Heart left ventricle (tissue), 16 donors: ENCODE results near the gene ALPG. TPM values are rescaled to one million over a fixed set of nuclear protein-coding genes. Genes with fewer than 3 reads are reported as not detected.
"Not testable (repeated sequence)": the region's sequence is repeated elsewhere in the genome, so short reads cannot be mapped to it uniquely, and the experiment has no call there.

ENCODE experiments used
- ATAC-seq, 4 donors: fragments of 200-7000 bp; cut with Tn5 transposase; one replicate each; pipeline ENCODE4 v1.9.1; 2020 to 2022; ENCODE audit warnings: moderate library complexity in 4 of 4, mild to moderate bottlenecking in 3 of 4, moderate number of reproducible peaks in 1 of 4
- DNase-seq, 5 donors: peaks; one replicate each; pipeline ENCODE4 v3.0.0-alpha.2; 2020
- H3K27ac ChIP-seq, 12 donors: fragments of 200-600 bp; sonication (generic) in 4 of 12; one replicate each; pipeline versions ENCODE4 v1.5.0 to v1.8.0; 2016 to 2022; ENCODE audit warnings: mild to moderate bottlenecking in 2 of 12
- H3K27me3 ChIP-seq, 9 donors: fragments of 200-600 bp; sonication (generic) in 2 of 9; one replicate each; pipeline versions ENCODE4 v1.5.1 to v1.8.0; 2016 to 2022; ENCODE audit warnings: mild to moderate bottlenecking in 3 of 9
- H3K36me3 ChIP-seq, 9 donors: fragments of 200-600 bp; sonication (generic) in 2 of 9; one replicate each; pipeline versions ENCODE4 v1.5.0 to v1.8.0; 2018 to 2022; ENCODE audit warnings: mild to moderate bottlenecking in 2 of 9
- H3K4me1 ChIP-seq, 12 donors: fragments of 200-600 bp; sonication (generic) in 4 of 12; one replicate each; pipeline versions ENCODE4 v1.5.0 to v1.8.0; 2016 to 2022; ENCODE audit warnings: mild to moderate bottlenecking in 3 of 12
- H3K4me3 ChIP-seq, 12 donors: fragments of 200-600 bp; sonication (generic) in 4 of 12; one replicate each; pipeline versions ENCODE4 v1.5.0 to v1.8.0; 2017 to 2022; ENCODE audit warnings: mild to moderate bottlenecking in 9 of 12, moderate library complexity in 4 of 12
- H3K9me3 ChIP-seq, 12 donors: fragments of 200-600 bp; sonication (generic) in 4 of 12; one replicate each; pipeline versions ENCODE4 v1.5.0 to v1.8.0; 2016 to 2022; ENCODE audit warnings: mild to moderate bottlenecking in 1 of 12
- POLR2A ChIP-seq, 2 donors: fragments of 450-650 bp; IDR thresholded peaks; one replicate each; pipeline ENCODE4 v1.6.1; 2017; ENCODE audit warnings: antibody characterized with exemption in 2 of 2, mild to moderate bottlenecking in 2 of 2, moderate library complexity in 2 of 2
- WGBS, 4 donors: extraction: QIAGEN DNeasy Blood & Tissue Kit in 2 of 4; methylation state at CpG; one replicate each; pipeline versions ENCODE4 v1.1.5 to v1.1.7; 2013 to 2018; 5-methylcytosine and 5-hydroxymethylcytosine counted together
- intact Hi-C, 10 donors: fragments of 100-400 bp; cut with DNase I; formaldehyde crosslinking; loops; one replicate each; pipeline versions ENCODE4 v1.11.1 to v1.14.2; 2022
- polyA plus RNA-seq, 2 donors: library from polyadenylated mRNA; stranded (reverse); fragments of 200-250 nt; gene quantifications; one replicate each; pipeline ENCODE4 v1.2.3, GENCODE V29; 2013
- total RNA-seq, 9 donors: library from RNA; depleted of rRNA in 2 of 9; stranded (reverse); fragments of >200 nt in 2 of 9; fragmentation: NEBNext Ultra II Directional in 3 of 9; extraction: Animal tissue kit (Norgen Biotek cat#: 25700) in 3 of 9; gene quantifications; one replicate each; pipeline versions ENCODE4 v1.1.0 to v1.2.4, GENCODE V29; 2016 to 2023
- TF ChIP-seq, protein P1 (sequence below), 12 donors: fragments of 200-600 bp; sonication (generic) in 4 of 12; IDR thresholded peaks; one replicate each; pipeline versions ENCODE4 v1.5.0 to v1.8.0; 2018 to 2022; ENCODE audit warnings: antibody characterized with exemption in 12 of 12, mild to moderate bottlenecking in 5 of 12
- donor health status: ischemic (EF 13 %, LVEDD 7.1; RV severe dilation, severe dysfunction).
- donor health status: healthy with polysubstance abuse.
- donor health status: DM: no; HTN: yes; CAD: no.
- donor health status: DM: no; HTN: no; CAD: no.
- donor health status: ischemic (EF 25% LVEDD 6.9; RV normal size, moderate dysfunction).
- donor health status: ischemic (EF 25% LVEDD 5.7; RV mildly dilated, moderate dysfunction).
- donor health status: healthy.
- donor health status: DM: yes; HTN: yes; CAD: no.
- donor health status: ischemic (EF 35%, LVEDD 5.7; RV mildly dilated, moderate dysfunction).
- donor health status: nonischemic (EF 11% LVEDD 7.7; RV severe dilation, severe dysfunction).
- donor health status: DM: yes; HTN: yes; CAD: no.
- donor health status: PGD.
- donor health status: ischemic (EF 29% LVEDD 5.4; RV normal size, mild dysfunction).
- donor health status: nonischemic (EF 23%, LVEDD 6.1; RV moderate dilation, normal function).

ALPG gene
- total and polyA plus RNA-seq, 11 donors: not detected

DNA sequence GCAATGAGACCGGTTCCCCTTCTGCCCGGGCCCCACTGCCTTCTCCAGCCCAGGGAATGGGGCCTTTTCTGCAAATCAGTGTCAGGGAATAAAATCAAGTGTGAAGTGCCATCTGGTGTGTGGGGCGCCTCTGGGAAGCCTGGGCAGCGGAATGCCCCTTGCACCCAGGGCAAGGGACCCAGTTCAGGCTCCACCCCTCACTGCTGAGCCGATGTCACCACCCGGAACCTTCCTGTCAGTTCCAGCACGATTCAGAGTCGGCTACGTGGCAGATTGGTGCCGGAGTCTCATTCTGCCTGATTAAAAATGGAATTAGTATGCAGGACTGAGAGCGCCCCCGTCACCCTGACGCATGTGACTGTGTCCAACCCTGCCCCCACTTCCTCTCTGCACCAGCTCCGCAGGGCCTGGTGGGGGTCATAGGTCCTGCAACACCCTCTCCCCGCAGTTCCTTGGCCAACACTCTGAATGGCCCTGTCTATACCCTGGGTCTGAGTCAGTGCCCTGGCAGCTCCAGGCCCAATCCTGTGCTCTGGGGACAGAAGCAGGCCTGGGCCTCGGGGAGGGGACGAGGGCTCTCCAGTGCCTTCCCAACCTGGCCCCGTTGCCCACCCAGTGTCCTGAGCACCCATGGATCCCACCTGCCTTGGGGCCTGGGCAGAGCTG lies 41.1 kb downstream of the ALPG start:
- H3K9me3 ChIP-seq: no peaks in the 10 kb centered on the region
- TF ChIP-seq, protein P1, sequence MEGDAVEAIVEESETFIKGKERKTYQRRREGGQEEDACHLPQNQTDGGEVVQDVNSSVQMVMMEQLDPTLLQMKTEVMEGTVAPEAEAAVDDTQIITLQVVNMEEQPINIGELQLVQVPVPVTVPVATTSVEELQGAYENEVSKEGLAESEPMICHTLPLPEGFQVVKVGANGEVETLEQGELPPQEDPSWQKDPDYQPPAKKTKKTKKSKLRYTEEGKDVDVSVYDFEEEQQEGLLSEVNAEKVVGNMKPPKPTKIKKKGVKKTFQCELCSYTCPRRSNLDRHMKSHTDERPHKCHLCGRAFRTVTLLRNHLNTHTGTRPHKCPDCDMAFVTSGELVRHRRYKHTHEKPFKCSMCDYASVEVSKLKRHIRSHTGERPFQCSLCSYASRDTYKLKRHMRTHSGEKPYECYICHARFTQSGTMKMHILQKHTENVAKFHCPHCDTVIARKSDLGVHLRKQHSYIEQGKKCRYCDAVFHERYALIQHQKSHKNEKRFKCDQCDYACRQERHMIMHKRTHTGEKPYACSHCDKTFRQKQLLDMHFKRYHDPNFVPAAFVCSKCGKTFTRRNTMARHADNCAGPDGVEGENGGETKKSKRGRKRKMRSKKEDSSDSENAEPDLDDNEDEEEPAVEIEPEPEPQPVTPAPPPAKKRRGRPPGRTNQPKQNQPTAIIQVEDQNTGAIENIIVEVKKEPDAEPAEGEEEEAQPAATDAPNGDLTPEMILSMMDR (IDR thresholded peaks at IDR 0.05): no peak
- TF ChIP-seq POLR2A (IDR thresholded peaks at IDR 0.05): no peak
- ATAC-seq (no peak), DNase-seq (no peak)
- intact Hi-C loops: loop anchor here in 6 of 10 donors (2.0 to 10.0 kb wide), 4 partner anchors 70 to 113 kb away; partner anchors contain the start of gene PRSS56 (in 2 of the 6)
- no peaks in the 10 kb centered on the region for H3K27me3 ChIP-seq
- WGBS, 4 donors: 81 to 87% (median 81%) methylated on average over 15 to 18 of the region's 18 CpGs
- no peaks in the 10 kb centered on the region for H3K36me3 ChIP-seq
- no peak overlapping the region for H3K27ac ChIP-seq
- no peak overlapping the region for H3K4me3 ChIP-seq
- no peaks in the 10 kb centered on the region for H3K4me1 ChIP-seq

- intact Hi-C loops: loop anchor here in 2 of 10 donors (5.0 to 10.0 kb wide), 2 partner anchors 69 to 113 kb away; no protein-coding TSS in a partner anchor
- H3K9me3 ChIP-seq: no peaks in the 10 kb centered on the region
- no peak overlapping the region for H3K27ac ChIP-seq
- 73 to 77% (median 76%) methylated on average over 9 to 10 of the region's 10 CpGs for WGBS, 4 donors
- H3K36me3 ChIP-seq: no peaks in the 10 kb centered on the region
- no peaks in the 10 kb centered on the region for H3K4me1 ChIP-seq
- no peak overlapping the region for H3K4me3 ChIP-seq
- TF ChIP-seq POLR2A (IDR thresholded peaks at IDR 0.05): no peak
- no peak for ATAC-seq
- DNase-seq: no peak
- H3K27me3 ChIP-seq: no peaks in the 10 kb centered on the region
Observed at GRCh38 chr2:232448304-232448690, 41.7 kb downstream of the ALPG start.

DNA sequence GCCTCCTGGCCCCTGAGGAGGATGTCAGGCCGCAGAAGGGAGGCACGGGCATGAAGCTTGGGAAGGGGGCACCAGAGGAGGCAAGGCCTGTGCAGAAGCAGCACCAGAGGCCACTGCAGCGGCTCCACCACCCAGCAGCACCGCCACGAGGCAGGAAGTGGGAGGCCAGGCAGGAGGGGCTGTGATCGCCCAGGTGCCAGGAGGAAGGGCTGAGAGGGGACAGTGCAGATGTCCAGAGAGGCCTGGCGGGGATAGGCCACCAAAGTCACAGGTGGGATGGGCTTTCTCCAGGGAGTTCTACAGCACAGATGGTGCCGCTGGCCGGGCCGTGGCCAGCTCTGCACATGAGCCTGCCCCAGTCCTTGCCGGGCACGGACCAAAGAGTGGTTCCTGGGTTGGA lies 43.3 kb downstream of the ALPG start:
- no peaks in the 10 kb centered on the region for H3K36me3 ChIP-seq
- DNase-seq (no peak), ATAC-seq (no peak)
- H3K4me3 ChIP-seq: no peak overlapping the region
- H3K4me1 ChIP-seq: no peaks in the 10 kb centered on the region
- 47 to 79% (median 63%) methylated on average over 11 to 12 of the region's 12 CpGs for WGBS, 4 donors
- TF ChIP-seq, protein P1 (IDR thresholded peaks at IDR 0.05): no peak
- TF ChIP-seq POLR2A (IDR thresholded peaks at IDR 0.05): no peak
- no peak overlapping the region for H3K27ac ChIP-seq
- intact Hi-C loops: loop anchor here in 4 of 10 donors (5.0 to 10.0 kb wide), 3 partner anchors 67 to 115 kb away; partner anchors contain the start of gene PRSS56 (in 2 of the 4)
- no peaks in the 10 kb centered on the region for H3K27me3 ChIP-seq
- H3K9me3 ChIP-seq: no peaks in the 10 kb centered on the region

DNA sequence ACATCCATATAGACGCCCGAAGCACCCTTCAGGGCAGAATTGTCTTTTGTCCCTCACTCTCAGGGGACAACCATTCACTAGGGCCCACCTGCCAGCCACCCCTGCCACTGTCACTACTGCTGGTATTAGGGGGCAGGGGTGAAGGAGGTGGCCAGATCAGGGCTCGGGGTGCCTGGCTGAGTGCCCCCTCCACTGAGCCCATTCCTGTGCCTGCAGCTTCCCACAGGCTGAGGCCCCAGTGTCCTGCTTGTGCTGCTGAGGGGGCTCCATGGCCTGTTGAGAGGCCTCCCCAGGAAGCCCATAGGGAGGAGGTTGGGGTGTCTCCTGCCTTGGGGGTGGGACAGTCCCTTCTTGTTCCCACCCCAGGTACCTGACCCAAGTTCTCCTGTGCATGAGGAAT lies 45.0 kb downstream of the ALPG start:
- not testable (repeated sequence) for H3K4me1 ChIP-seq, H3K27ac ChIP-seq, H3K9me3 ChIP-seq, ATAC-seq, H3K27me3 ChIP-seq, H3K4me3 ChIP-seq, H3K36me3 ChIP-seq, DNase-seq
- intact Hi-C loops: loop anchor here in 2 of 10 donors (5.0 kb wide), 1 partner anchor 71 kb away; the partner anchor contains the start of gene PRSS56 (in 2 of the 2)
- 78 to 92% (median 87%) methylated on average over 3 of the region's 3 CpGs for WGBS, 4 donors

- Histone ChIP-seq H3K27ac (no peak overlapping the region), H3K9me3 (no peaks in the 10 kb centered on the region), H3K4me3 (no peak overlapping the region), H3K4me1 (no peaks in the 10 kb centered on the region), H3K36me3 (no peaks in the 10 kb centered on the region), H3K27me3 (peaks cover 0 to 26% (median 15%) of the 10 kb centered on the region in 9 donors)
- no peak for ATAC-seq
- TF ChIP-seq, protein P1 (IDR thresholded peaks at IDR 0.05): no peak
- no peak for TF ChIP-seq POLR2A (IDR thresholded peaks at IDR 0.05)
- DNase-seq: no peak
- WGBS, 4 donors: 74 to 85% (median 81%) methylated on average over 9 of the region's 9 CpGs
- intact Hi-C loops: loop anchor here in 2 of 10 donors (5.0 kb wide), 1 partner anchor 68 kb away; the partner anchor contains the start of gene PRSS56 (in 2 of the 2)
Observed at GRCh38 chr2:232454630-232455029, 48.0 kb downstream of the ALPG start.
